AG08396 (cell line): ENCODE measurements around the gene EVI5L.
"Not testable (repeated sequence)": the region's sequence is repeated elsewhere in the genome, so short reads cannot be mapped to it uniquely, and the experiment has no call there.

Experiments
- DNase-seq: peaks from one replicate; pipeline ENCODE4 v3.0.0; 2012; ENCODE audit warnings: low spot score, mixed read lengths

The EVI5L gene

DNA sequence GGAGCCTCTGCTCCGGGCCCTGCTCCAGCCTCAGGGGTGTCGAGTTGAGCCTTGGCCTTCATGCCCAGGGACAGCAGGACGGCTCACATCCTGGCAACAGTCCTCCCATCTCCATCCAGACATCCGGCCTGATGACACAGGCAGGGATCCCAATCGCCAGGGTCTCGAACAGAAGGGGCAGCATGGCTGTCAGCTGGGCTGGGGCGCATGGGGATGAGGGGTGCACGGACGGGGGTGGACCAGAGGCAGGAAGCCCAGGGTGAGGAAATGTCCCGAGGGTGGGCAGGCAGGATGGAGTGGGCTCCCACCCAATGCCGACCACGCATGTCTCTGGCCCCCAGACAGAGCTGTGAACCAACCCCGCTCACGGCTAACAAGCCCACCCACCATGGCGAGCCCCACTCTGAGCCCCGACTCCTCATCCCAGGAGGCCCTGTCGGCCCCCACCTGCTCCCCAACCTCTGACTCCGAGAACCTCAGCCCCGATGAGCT lies 16.2 kb downstream of the EVI5L start:
- no peak for DNase-seq

DNA sequence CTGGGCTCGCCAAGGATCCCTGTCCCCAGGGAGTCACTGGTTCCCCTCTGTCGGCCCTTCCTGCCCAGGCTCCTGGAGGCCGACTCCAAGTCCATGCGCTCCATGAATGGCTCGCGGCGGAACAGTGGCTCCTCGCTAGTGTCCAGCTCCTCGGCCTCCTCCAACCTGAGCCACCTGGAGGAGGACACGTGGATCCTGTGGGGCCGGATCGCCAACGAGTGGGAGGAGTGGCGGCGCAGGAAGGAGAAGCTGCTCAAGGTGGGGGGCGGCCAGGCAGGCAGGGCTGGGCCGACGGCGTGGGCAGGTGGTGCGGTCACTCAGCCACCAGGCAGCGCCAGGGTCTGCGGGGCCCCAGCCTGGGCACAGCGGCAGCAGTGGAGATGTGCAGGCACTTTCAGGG lies 17.6 kb downstream of the EVI5L start:
- DNase-seq = no peak

DNA sequence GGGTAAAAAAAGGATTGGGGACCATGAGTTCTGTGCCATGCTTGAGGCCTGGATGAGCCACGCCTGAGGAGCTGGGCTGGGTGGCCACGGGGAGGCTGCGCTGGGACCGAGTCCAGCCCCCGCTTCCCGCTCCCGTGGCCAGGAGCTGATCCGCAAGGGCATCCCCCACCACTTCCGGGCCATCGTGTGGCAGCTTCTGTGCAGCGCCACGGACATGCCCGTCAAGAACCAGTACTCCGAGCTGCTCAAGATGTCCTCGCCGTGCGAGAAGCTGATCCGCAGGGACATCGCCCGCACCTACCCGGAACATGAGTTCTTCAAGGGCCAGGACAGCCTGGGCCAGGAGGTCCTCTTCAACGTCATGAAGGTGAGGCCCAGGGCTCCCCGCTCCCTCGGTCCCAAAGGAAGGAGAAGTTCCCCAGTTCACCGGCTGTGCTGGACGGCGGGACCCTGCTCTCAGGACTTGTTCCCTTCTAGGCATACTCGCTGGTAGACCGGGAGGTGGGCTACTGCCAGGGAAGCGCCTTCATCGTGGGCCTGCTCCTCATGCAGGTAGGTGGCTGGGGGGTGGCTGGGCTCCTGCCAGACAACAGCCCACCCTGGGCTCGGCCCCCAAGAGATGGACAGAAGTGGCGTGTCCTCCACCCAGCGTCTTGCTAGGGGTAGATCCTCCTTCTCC lies 18.9 kb downstream of the EVI5L start:
- no peak for DNase-seq

DNA sequence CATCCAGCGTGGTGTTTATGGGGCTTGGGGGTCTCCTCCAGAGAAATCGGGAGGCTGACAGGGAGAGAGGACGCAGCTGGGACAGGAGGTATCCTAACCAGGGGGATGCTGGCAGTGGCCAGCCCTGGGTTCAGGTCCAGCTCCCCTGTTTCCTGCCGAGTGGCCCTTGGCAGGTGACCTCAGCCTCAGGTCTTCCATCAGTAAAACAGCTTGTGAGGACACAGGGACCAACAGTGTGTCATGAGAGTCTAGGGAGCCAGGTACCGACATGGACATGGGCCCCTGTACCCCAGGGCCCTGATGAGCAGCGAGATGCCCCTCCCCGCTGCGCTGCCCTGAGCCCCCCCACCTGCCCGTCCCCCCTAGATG lies 19.6 kb downstream of the EVI5L start:
- DNase-seq = no peak

DNA sequence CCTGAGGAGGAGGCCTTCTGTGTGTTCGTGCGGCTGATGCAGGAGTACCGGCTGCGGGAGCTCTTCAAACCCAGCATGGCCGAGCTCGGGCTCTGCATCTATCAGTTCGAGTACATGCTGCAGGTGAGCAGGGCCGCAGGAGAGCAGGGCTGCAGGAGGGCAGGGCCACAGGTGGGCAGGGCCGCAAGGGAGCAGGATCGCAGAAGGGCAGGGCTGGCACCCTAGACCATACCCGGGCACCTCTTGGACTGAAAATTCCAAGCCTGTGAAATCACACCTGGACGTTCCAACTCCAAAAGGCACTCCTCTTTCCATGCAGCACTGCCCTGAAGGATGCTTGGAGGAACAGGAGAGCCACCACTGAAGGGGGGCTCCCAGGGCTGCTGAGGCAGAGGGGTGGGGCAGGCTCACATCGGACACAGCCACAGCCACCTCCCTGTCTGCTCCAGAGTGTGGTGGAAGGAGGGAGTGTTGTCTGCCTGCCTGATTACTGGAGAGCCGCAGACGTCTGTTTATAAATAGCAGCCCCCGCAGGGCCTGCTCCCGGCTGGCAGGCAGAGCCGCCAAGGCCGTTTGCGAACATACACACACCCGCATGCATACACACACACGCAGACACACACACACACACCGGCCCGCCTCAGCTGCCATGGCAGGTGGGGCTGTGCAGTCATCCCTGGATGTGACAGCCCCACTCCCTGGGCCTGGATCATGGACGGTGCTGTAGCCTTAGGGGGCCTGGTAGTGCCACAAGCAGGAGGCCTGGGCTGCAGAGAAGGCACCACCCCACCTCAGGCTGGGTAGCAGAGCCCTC lies 20.2 kb downstream of the EVI5L start:
- peak; percentile 74 for DNase-seq

DNA sequence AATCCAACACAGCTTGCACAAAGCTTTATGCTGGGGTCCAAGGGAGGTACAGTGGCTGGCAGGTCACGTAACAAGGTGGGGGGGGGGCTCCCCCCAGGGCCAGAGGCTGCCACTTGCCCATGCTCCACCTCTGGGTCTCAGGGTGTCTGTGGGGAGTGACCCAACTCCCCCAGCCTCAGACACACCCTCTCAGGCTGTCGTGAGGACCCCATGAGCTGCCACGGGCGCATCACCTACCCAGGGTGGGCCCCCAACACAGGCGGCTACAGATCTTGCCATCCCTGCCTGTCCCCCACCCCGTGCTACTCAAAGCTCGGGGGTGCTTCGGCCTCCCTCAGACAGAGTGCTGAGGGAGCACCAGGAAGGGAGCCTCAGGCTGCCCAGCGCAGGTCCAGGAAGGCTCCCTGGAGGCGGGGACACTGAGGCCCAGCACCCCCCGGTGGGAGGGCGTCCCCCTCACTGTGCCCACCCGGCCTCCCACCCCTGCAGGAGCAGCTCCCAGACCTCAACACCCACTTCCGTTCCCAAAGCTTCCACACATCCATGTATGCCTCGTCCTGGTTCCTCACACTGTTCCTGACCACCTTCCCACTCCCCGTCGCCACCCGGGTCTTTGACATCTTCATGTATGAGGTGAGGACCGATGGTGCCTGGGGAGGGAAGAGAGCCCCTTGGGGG lies 21.1 kb downstream of the EVI5L start:
- no peak for DNase-seq

DNA sequence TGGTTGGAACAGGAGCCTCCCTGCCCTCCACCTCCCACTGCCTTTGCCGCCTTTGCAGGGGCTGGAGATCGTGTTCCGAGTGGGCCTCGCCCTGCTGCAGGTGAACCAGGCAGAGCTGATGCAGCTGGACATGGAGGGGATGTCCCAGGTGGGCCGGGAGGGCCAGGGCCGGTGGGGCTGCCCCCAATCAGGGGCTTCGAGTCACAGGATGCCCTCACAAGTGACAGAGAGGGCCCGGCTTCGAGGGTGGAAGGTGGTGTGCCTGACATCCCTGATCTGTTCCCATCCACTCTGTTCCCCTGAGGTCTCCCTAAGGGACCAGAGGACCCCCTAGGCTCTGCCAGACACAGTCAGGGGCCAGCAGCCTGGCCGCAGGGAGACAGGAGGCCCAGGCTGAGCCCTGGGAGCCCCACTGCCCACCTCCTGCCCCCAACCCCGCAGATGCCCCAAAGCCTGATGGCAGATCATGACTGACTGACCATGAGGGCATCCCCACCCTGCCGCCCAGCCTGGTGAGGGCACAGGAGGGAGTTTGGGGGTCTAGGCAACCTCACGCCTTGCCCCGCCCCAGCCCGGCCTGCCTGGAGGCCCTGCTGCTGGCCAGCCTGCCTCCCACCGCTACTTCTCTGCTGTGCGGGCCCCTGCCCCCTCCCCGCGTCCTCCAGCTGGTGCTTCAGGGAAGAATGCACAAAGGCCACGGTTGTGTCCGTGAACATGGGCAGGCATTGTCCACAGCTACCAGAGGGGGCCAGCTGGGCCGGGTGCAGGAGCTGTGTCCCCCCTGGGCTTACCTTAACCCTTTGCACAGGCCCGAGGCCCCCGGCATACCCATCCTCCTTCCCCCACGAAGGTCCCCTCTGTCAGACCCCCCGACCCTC lies 21.8 kb downstream of the EVI5L start:
- DNase-seq = no peak

DNA sequence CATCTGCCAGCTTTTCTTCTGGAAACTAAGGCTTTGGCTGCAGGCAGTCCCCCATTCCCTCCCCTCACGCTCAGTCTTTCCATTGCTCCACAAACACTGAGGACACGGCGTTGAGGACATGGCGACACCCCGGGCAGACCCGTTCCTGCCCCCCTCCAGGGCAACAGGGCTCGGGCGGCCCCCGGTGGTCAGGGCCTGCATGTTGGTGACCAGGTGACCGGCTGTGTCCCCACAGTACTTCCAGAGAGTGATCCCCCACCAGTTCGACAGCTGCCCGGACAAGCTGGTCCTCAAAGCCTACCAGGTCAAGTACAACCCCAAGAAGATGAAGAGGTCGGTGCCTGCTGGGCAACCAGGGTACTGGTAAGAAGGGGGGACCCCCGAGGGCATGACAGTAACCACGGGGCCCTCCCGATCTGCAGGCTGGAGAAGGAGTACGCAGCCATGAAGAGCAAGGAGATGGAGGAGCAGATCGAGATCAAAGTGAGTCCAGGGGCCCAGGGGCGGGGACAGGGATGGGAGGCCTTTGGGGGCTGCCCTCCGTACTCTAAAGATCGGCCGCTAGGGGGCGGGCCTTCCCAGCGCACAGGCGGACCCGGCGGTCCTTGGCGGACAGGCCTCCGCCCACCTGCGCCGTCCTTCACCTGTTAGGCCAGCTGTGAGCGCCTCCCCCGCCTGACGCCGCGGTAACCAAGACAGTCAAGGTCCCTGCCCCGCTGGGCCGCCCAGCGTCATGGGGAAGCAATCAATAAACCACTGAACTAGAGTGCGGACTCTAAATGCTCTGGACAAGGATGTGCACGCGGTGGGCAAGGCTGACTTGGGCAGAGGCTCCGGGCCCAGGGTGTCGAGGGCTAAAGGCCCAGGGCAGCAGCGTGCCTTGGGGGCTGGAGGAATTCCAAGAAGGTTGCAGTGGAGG lies 23.1 kb downstream of the EVI5L start:
- DNase-seq = peak; percentile 90

DNA sequence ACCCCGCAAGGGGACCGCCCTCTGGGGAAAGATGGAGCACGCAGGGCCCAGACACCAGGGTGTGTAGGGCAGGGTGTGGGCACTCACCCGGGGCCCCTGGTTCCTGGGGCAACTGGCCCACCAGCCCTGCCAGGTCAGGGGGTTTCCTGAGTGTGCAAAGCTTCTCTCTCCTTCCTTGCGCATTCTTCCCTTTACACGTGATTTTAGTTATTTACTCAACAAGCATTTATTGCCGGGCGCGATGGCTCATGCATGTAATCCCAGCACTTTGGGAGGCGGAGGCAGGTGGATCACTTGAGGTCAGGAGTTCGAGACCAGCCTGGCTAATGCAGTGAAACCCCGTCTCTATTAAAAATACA lies 23.7 kb downstream of the EVI5L start:
- no peak for DNase-seq

DNA sequence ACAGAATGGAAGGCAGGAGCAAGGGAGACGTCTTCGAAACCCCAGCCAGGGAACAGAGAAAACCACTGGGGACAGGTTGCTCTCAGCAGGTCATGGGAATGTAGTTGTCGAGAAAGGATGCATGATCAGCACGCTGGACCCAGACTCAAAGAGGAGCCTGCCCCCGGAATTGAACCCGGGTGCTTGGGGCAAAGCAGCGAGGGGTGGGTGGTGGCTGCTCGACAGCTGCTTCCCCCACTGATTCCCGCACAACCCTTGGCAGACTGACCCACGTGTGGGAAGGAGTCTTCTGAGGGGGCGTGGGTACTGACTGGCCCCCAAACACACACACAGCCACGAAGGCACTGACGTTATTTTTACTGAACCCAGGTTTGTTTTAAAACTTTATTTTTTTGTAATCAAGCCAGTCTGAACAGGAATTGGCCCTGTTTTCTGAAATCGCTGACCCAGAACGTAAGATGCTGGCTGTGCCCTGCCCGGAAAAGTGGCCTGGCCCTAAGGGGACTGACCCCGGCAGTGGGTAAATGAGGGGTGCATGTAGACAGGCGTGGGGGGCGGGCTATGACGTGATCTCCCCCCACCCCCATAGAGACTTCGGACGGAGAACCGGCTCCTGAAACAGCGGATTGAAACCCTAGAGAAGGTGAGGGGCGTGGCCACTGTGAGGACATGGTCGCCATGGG lies 25.5 kb downstream of the EVI5L start:
- DNase-seq = no peak

DNA sequence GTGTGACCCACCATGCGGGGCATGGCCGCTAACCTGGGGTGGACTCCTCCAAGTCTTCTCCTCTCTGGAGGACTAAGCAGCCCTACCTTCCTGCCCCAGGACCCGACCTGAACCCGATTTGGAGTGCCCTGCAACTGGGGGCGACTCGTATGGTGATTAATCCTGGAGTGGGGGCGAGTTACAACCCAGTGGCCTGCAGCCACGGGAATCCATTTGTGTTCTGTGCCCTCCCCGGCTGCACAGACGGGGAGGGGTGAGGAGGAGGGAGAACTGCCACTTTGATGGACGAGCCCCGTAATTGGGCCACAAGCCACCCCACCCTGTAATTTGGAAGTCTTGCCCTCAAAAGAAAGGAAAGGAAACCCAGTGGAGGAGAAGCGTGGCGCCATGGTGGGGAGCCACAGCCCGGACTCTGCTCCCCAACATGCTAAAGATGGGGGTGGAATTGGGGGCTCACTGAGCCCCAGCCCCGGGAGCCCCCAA lies 26.1 kb downstream of the EVI5L start:
- no peak for DNase-seq

DNA sequence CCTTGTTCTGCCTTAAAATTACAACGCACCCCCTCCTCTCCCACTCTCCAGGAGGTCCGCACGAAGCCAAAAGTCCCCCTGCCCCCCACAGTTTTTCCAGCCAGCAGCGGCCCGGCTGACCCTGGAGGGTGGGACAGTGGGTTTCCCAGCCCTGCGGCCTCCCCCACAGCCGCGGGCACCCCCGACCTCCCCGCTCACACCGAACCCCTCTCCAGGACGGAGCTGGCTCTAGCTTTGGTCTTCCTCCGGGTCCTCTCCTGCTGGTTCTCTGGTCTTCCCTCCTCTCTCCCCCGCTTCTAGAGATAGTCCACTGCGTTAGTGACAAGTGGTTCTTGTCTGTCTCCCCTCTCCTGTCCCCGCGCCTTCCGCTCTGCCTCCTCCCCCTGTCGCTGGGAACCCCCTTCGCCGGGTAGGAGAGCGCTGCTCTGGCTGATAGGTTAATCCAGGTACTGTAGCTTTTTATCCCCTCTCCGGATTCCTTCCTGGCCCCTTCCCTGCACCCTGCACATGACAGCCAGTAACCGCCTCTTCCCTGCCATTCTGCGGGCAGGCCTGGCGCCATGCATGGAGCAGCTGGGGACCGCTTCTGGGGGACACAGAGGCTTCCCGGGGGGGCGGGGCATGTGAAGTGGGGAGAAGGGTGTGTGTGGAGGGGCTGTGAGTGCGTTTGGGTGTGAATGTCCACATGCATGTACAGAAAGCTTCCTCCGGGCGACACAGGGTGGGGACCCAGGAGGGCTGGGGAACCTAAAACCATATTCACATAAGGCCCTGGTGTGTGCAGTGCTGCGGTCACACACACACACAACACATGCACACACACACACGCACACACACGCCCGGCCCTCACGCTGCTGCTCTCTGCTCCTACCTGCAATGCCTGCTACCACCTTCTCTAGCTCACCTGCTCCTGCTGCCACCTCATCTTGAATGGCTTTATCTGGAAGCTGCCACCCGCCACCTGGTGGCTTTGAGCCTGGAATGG lies 27.0 kb downstream of the EVI5L start:
- no peak for DNase-seq

DNA sequence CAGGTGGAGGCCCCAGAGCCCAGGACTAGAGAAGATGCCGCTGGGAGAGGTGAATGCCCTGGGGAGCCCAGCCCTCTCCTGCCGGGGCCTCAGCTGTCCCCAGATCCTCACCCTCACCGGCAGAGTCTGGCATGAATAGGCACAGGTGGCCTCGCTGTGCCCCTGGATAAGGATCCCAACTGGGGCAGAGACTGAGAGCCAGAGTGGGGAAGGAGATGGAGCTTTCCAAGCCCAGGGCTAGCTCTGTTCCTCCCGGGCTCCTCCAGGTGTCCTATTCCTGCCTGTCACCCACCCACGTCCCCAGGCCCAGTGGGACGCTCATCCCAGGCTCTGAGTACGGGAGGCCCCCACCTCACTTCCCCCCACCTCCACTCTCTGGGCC lies 27.7 kb downstream of the EVI5L start:
- DNase-seq = no peak

DNA sequence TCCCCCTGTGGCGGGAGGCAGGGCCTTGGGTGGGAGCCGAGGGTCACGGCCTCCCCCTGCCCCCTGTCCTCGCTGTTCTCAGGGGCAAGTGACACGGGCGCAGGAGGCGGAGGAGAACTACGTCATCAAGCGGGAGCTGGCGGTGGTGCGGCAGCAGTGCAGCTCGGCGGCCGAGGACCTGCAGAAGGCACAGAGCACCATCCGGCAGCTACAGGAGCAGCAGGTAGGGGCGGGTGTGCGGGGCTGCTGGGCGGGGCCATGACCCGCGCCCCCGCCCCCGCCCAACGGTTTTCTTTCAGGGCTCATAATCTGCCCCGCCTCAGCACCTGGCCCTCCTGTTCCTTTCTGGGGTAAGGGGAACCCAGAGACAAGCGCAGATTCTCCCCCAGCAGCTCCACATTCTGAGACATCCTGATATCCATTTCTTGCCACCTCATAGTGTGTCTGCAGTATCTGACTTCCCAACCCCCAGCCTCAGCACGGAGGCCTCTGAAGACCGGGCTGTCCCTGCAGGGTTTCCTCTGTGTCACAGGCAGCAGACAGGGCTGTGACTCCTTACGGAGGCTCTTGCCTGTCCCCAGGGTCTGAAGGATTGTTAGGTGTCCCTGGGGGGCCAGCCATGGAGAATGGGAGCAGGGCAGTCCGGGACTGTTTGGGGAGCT lies 28.2 kb downstream of the EVI5L start:
- DNase-seq = no peak

DNA sequence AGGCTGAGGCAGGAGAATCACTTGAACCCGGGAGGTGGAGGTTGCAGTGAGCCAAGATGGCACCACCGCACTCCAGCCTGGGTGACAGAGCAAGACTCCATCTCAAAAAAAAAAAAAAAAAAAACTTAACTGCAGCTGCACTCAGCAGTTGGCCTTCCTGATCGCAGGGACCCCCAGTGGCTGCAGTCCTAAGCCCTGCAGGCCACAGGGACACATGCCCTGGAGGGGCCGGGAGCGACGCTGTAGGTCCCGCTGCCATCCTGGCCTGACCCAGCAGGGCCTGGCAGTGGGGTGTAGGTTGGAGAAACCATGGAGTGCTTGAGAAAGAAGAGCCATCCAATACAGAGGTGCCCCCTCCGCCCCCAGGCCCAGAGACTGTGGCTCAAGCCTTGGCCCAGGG lies 29.1 kb downstream of the EVI5L start:
- not testable (repeated sequence) for DNase-seq

DNA sequence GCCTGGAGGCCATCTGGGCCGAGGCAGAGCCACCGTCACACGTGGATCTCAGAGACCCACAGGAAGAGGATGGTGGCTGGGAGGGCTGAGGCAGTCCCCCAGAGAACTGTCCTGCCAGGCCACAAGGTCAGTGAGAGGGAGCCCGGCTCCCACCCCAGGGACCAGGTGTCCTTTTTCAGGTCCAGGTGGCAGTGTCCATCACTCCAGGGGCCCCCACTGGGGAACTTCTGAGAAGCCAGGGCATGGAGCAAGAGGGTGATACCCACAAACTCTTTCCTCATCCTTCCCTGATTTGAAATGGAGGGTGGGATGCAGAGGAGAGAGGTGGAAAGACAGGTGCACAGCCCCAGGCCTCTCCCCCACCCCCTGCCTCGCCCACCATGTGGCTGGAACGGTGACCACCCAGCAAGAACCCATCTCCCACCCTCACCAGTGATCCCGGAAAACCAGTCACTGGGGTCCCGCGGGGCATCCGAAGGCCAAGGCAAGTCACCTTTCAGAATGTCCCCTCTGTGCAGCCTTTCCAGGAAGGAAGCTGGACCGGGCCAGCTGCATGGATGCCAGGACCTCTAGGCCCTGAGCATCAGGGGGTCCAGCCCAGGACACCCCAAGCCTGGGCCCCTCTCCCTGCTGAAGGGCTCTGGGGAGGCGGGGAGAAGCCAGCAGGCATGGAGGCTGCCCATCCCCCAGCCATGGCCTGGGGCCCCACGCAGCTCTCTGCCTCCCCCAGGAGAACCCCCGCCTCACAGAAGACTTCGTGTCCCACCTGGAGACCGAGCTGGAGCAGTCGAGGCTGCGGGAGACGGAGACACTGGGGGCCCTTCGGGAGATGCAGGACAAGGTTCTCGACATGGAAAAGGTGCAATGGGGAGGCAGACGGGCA lies 30.1 kb downstream of the EVI5L start:
- no peak for DNase-seq
